NCI-H2196 (cell line): ENCODE data around the gene MATN1.
"Not testable (repeated sequence)": the region's sequence is repeated elsewhere in the genome, so short reads cannot be mapped to it uniquely, and the experiment has no call there.

Source experiments
- DNase-seq: peaks from one replicate; lab custom pipeline; 2025; ENCODE audit not compliant: unreplicated experiment; lab: John Stamatoyannopoulos, UW

Gene MATN1, protein sequence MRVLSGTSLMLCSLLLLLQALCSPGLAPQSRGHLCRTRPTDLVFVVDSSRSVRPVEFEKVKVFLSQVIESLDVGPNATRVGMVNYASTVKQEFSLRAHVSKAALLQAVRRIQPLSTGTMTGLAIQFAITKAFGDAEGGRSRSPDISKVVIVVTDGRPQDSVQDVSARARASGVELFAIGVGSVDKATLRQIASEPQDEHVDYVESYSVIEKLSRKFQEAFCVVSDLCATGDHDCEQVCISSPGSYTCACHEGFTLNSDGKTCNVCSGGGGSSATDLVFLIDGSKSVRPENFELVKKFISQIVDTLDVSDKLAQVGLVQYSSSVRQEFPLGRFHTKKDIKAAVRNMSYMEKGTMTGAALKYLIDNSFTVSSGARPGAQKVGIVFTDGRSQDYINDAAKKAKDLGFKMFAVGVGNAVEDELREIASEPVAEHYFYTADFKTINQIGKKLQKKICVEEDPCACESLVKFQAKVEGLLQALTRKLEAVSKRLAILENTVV

DNA sequence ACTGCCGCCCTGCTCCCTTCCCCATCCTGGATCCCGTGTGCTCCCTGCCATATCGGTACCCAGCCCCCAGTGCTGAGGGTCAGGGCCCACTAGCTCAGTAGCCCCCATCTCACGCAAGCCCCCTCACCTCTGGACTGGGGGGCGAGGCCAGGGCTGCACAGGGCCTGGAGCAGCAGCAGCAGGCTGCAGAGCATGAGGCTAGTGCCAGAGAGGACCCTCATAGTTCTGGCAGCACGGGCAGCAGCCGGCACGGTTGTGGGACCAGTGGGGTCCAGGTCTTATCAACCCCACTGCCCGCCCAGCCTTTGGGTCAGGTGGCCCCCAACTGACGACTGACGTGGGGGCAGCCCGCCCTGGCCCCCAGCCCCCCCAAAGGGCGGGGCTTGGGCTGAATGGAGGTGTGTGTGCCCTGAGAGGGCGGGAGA lies at the start of gene MATN1:
MATN1 (minus strand) TSS at position 255 of the 425 bp plus-strand sequence; CDS start at position 221, 34 bp downstream.
- DNase-seq, result no peak

DNA sequence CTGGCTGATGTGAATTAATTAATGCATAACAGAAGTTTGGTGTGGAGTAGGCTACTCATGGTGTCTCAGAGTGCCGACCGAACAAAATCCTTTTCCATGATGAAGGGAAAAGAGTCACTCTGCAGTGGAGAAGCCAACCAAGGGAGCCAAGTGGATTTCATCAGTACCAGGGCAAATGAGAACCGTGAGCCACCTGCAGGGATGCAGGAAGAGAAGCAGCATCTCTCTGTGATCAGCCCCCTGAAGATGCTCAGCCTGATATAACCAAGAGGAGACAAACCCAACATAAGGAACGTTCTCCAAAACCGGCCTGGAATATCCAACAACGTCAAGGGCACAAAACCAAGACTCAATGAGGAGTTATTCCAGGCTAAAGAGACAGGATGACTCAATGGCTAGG lies 47.6 kb upstream of the MATN1 start:
- no peak for DNase-seq

DNA sequence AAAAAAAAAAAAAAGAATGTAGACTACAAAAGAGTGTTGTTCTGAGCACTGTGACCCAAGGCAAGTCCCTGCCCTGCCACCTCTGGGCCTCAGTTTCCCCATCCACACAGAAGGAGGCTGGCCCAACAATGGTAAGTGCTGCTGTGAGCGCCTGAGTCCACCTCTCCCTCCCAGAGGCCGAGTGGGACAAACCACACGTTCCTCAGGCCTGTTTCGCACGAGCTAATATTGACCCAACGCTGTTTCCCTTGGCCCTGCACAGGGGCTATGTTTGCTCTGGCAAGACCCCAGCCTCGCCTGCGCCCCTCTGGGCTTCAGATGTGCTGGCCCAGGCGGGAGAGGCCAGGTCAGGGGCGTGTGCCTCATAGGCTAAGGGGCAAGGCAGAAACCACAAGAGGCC lies 46.8 kb upstream of the MATN1 start:
- DNase-seq, result no peak

DNA sequence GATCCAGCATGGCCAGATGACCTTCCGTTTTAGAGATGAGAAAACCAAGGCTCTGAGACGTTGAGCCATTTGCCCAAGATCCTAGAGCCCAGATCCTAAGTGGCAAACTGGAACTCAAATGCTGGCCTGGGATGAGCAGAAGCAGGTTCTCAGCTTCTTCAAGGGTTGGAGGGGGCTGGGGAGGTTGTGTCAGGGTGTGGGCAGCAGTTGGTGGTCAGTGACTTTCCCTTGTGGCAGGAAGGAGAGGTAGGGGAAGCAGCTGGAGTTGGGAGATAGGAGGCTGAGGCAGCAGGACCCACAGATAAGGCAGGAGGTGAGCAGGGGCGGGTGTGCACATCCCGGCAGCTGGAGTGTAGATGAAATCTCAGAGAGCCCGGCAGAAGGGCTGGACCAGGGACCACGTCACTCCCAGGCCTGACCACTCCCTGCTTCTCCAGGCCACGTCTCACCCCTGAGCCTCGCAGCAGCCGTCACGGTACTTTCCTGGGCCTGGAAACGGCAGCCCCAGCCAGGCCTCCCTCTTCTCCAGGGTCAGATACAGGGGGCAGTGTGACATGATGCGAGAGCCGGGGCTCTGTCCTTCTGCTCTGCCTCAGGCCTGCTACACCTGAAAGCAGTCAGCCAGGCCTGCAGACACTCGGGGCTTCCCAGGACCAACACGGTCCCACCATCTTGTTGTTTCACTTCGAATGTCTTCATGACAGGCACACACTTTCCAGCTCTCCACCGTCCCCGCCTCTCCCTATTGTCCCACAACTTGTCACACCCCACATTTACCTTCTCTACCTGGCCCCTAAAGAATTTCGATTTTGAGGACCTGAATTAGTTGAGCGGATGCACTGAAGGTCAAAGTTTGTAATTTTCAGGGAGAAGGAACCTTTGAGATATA lies 45.7 kb upstream of the MATN1 start:
- no peak for DNase-seq

DNA sequence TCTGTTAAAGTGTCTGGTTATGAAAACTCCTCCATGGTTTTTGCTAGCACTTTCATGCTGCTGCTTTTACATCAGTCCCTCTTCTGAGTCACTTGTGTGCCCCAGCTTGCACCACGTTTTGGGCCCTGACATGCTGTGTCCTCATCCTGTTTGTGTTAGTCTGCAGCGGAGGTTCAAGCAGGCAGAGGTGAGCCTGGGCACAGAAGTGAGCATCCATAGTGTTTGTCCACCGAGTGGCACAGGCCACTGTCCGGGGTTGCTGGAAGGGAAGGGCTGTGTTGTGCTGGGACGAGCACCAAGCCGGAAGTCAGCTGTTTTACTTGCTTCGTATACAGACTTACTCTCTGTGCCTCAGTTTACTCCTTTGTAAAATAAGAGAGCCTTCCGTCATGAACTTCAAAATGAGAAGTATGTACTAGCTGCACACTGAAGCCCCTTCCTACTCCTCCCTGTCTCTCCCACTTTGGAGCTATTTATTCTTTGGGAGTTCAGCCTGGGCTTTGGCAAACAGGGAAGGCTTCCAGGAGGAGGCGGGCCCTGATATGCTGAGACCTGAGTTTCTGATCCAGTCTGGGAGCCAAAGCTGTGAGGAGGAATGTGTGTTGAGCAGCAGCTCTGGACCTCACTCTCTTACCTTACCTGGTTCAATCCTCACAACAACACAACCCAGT lies 44.9 kb upstream of the MATN1 start:
- no peak for DNase-seq

DNA sequence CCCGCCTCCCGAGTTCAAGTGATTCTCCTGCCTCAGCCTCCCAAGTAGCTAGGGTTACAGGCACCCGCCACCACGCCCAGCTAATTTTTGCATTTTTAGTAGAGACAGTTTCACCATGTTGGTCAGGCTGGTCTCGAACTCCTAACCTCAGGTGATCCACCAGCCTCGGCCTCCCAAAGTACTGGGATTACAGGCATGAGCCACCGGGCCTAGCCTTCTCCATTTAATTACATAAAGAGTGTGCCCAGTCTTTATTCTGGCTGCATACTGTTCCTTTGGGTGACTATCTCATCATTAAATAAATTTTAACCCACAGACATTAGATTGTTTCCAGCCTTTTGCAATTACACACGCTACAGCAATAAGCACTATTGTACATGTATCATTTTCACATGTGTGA lies 43.6 kb upstream of the MATN1 start:
- not testable (repeated sequence) for DNase-seq

DNA sequence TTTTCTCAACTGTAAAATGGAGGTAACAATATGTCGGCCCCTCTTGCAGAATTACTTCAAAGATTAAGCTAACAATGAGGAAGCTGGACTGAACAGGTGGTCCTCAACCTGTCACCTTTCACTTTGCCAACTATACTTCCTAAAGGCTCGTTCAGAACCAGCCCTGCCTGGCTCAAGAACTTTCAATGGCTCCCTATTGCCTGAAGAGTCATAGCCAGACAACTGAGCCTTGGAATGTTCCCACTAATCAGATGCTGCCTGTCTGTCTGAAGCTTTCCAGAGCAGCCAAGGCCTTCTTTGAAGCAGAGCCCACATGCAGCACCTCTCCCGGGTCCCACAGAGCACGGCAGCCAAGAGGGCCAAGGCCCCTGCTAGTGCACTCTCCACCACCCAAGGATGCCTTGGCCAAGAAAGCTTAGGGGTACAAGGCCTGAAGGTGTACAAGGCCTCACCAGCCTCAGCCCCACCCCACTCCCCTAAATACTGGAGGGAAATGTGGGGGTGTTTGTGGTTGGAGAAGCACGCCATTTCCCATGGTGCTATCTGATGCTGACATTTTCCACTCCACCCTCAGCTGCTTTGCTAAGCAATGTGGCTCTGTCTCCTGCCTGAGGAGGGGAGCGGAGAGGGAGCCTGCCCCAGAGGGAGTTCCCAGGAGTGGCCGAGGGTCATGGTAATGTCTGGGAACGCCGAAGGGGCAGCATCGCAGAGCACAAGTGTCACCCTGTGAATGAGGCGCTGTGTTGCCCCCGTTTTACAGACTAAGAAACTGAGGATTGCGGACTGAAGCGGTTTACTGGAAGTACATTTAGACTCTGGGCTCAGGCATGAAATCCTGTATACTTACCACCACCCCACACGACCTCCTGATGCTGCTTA lies 42.4 kb upstream of the MATN1 start:
- DNase-seq, result no peak

DNA sequence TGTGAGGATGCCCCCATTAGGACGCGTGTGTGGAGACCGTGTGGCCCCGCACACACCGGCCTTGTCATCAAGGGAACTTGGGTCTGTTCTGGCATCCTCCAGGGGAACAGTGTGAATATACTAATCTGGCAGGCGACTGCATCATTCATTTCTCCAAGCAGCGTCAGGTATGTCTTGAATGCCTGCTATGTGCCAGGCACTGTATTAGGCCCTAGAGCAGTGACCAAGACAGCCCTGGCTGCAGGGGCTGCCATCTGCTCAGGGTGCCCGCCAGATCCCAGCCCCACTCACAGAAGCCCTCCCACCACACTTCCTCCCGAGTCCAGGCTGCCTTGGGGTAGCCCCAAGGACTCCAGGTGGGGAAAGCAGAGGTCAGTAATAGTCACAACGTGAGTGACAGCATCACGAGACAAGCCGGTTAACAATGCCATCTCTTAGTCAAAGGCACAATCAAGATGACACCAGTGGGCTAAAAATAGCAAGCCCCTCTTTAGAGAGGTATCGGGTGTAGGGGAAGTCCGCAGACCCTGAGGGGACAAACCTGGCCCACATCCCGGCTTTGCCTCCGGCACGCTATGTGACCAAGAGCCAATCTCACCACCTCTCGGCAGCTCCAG lies 41.7 kb upstream of the MATN1 start:
- no peak for DNase-seq

DNA sequence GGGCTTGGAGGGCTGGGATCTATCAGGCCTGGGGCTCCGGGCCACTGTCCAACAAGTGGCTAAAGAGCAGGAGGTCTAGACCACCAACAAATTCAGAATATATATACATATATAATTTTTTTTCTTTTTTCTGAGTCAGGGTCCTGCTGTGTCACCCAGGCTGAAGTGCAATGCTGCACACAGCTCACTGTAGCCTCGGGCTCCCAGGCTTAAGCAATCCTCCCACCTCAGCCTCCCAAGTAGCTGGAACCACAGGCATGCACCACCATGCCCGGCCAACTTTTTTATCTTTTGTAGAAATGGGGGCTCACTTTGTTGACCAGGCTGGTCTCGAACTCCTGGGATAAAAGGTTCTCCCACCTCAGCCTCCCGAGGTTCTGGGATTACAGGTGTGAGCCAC lies 41.0 kb upstream of the MATN1 start:
- no peak for DNase-seq

DNA sequence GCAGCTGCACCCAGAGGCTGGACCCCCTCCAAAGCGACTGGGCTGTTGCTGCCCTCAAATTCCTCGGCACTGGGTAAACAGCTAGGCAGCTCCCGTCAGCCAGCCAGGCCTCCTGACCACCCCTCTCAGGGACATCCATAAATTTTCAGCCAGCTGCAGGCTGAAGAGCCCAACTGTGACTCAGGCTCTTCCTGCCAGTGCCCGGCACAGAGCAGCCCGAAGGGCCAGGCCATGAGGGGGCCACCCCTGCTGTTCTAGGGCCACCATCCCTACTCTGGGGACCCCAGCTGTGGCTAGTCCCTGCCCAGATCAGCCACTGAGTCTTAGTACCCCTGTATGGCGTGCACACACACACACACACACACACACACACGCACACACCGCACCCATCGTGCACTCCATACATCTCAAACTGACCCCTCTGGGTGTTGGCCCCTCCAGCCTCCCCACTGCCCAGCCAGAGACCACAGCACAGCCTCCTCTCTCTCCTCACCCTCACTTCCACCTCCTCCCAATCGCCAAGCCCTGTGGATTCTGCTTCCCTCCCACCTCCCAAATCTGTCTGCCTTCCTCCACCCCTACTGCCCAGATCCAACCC lies 40.4 kb upstream of the MATN1 start:
- no peak for DNase-seq

DNA sequence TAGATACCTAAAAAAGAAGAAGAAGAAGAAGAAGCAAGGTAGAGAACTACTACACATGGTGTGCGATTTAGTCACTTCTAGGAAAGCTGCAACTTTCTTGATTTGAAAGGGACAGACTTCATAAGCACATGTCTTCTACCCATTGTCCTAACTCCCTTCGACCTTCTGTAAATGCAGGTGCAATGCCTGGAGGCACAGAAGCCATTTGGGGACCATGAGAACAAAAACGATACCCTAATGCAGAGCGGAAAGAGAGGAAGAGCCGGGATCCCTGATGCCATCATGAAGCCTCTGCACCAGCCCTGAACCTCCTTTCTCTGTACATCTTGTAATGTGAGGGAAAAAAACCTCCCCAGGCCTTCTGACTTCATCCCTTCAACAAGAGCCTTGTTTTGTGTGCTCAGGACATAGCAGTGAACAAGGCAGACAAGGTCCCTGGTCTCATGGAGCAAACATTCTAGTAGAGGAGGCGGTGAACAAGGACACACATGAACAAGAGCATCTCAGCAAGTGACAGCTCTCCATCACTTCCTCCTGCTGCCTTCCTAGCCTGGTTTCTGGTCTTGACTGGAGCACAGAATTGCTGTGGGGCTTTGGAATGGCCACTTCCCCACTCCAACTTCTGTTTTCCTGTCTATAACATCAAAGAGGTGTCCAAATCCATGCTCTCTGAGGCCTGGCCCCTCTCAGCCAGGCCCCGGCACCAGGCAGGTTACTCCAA lies 39.7 kb upstream of the MATN1 start:
- DNase-seq, result no peak

DNA sequence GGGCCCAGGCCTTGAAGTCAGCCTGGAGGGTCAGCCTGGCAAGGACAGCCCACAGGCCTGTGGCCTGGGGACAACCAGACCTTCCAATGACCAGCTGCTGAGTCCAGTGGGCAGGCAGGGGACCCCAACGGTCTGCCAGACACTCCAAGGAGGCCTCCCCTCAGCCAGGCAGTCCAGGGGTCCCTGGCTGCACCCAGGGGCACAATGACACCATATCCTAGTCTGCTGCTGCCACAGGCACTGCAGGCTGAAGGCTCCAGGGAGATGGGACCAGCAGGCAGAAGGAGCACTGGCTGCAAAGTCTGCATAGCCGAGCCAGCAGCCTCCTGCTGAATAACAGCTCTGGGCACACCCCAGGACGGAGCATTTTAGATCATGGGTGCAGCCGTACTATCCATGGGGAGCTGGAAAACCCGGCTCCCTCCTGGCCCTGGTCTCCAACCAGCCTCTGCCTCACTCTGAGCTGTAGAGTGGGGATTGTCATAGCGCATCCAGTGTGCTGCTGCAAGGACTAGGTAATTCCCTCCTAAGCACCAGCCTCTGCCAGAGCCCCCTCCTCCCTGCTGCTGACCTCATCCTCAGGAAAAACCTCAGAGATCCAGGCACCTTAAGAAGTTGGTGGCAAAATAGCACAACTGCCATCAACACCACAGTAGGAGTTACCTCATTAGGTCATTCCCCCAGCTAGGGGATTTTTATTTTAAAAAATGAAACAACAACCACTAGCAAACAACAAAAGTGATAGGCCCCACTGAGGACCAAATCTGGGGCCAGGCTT lies 39.0 kb upstream of the MATN1 start:
- no peak for DNase-seq

DNA sequence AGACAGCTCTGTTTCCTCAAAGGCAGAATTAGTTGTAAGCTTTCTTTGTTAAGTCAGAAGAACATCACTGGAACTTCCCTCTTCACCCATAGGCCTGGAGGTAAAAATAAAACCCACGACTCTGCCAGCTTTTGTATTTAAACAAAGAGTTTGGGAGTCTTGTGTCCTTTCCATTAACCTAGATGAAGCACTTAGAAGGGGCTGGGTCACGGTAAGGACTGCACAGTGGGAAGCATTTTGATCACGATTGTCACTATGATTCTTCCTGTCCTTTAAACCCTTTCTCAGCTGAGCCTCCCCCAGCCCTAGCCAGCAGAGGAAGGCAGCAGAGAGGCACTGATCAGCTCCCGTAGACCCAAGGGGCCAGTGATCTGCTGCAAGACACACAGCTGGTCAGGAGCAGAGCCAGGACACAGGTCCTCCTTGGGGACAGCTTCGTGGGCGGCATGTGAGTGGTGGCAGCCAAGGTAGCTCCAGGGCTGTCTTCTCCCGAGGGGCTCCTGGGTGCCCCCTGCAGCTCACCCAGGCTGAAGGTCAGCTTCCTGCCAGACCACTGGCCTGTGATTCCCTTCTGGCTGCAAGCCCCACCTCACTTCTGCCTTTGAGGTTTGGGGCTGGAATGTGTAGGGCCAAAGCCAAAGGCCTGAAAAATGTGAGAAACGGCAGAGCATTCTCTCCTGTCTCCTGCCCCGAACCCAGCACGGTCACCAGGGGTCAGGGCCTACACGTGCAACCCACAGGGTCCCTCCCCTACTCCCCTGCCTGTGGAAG lies 38.2 kb upstream of the MATN1 start:
- DNase-seq, result no peak

DNA sequence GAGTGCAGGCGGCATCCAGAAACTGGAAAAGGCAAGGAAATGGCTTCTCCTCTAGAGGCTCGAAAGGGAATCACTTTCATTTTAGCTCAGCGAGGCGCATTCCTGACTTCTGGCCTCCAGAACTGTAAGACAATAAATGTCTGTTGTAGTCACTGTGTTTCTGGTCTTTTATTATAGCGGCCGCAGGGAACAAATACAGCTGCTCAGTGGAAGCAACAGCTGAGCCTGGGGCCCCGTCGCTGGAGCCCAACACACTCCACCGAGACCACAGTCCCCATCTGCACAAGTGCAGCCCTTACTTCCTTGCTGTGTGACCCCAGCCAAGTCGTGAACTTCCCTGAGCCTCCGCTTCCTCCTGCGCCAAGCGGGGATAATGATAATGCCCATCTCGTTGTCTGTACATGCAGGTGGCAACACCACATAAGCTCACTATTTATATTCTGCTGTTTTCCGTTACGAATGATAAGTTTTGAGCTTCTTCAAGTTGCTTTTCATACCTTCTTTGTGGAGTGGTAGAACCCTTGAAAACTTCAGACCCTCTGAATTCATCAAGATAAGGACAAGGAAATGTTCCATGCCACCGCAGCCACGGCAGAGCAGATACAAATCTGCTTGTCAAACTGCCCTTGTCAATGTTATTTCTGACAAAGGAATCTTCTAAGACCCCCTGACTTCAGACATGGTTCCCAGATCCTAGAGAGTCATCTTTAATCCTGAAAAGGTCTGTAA lies 37.4 kb upstream of the MATN1 start:
- DNase-seq, result no peak

DNA sequence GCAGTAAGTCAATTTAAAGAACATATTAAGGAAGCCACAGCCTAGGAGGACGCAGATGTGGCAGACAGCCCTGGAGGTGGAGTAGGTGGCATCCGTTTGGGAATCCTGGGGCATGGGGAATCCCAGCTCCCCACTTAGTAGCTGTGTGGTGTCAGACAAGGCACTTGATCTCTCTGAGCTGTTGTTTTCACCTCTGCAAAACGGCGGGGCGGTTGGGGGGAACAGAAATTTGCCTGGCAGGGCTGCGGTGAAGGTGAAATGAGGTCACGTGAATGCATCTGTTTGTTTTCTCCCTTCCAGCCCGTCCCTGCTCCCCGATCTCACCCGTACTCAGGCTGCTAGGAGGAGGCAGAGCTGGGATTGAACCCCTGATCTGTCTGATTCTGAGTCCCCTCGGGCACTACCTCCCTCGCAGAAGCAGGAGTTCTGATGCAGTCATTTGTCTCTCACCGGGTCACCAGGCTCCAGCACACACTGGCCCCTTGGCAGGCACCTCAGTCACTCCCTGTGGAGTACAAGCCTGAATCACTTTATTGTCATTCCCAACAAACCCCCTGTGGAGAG lies 36.4 kb upstream of the MATN1 start:
- DNase-seq, result no peak

DNA sequence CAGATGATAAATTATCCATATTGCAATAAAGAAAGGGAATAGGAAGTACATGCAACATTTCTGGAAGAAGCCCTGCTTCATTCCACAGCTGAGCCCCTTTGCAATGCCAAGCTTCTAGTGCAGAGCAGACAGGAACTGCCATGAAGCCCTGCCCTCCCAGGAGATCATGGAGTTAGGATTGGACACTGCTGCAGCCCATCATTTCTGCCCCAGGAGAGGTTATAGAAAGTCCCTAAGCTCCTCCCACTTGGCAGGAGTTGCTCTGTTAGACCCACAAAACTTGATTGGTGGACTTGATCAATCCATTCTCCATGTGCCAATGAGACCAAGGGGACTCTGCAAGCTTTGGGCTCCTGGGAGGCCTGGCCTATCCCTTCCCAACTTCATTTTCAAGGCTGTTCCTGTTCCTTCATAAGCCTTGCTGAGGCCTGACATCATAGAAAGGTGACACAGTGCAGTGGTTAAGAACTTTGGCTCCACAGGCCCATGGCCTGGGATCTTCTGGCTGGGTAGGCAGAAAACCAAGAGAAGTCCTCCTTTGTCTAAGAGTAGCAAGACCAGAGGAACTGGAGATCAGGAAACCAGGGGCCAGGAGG lies 35.5 kb upstream of the MATN1 start:
- DNase-seq, result no peak
